Endometrial microvascular endothelial cells (primary cell): Measurements from ENCODE around the gene FBXO8. TPM values are rescaled to one million over a fixed set of nuclear protein-coding genes. Genes with fewer than 3 reads are reported as not detected.
"Not testable (repeated sequence)": the region's sequence is repeated elsewhere in the genome, so short reads cannot be mapped to it uniquely, and the experiment has no call there.

Experiments used
- in situ Hi-C: cut with HindIII; loops from 2 replicates; pipeline ENCODE4 v1.10.0; 2017; ENCODE audit warnings: low sequenced_read_pairs, low pct_unique_long_range_greater_than_20kb; ENCODE audit errors: inconsistent ontology term
- total RNA-seq: library from RNA; depleted of rRNA; stranded (reverse); fragments of >200 nt; gene quantifications from one replicate; pipeline ENCODE4 v1.2.3, GENCODE V29; 2015; ENCODE audit errors: inconsistent ontology term

The FBXO8 gene
- total RNA-seq: 15.1 TPM

- in situ Hi-C loops: no loop called here
These were observed at the start of gene FBXO8, which contains the start of gene CEP44 for GRCh38 chr4:174283507-174284471. FBXO8 (minus strand) TSS chr4:174283667; CDS start chr4:174263092, 20,575 bp downstream. CEP44 (plus strand) TSS chr4:174283911; CDS start chr4:174299122, 15,211 bp downstream.

- in situ Hi-C loops: no loop called here
These were observed 49.5 kb upstream of the FBXO8 start for GRCh38 chr4:174332741-174333493.

GRCh38 chr4:174324725-174325124 is 41.3 kb upstream of the FBXO8 start:
- in situ Hi-C loops: no loop called here

GRCh38 chr4:174324236-174324635 is 40.8 kb upstream of the FBXO8 start:
- in situ Hi-C loops: no loop called here

- in situ Hi-C loops: no loop called here
These were observed 37.2 kb upstream of the FBXO8 start for GRCh38 chr4:174320494-174321199.

- in situ Hi-C loops: no loop called here
These were observed 35.6 kb upstream of the FBXO8 start for GRCh38 chr4:174318829-174319764.

GRCh38 chr4:174317531-174317930 is 34.1 kb upstream of the FBXO8 start:
- in situ Hi-C loops: no loop called here

GRCh38 chr4:174316954-174317353 is 33.5 kb upstream of the FBXO8 start:
- in situ Hi-C loops: no loop called here

- in situ Hi-C loops: no loop called here
These were observed 33.1 kb upstream of the FBXO8 start for GRCh38 chr4:174316546-174316945.

- in situ Hi-C loops: no loop called here
These were observed 31.3 kb upstream of the FBXO8 start for GRCh38 chr4:174314770-174315169.

- in situ Hi-C loops: no loop called here
These were observed 30.8 kb upstream of the FBXO8 start for GRCh38 chr4:174314274-174314673.

- in situ Hi-C loops: no loop called here
These were observed 29.5 kb upstream of the FBXO8 start for GRCh38 chr4:174312993-174313392.

- in situ Hi-C loops: no loop called here
These were observed 24.2 kb upstream of the FBXO8 start for GRCh38 chr4:174307694-174308093.

GRCh38 chr4:174305961-174306360 is 22.5 kb upstream of the FBXO8 start:
- in situ Hi-C loops: no loop called here

GRCh38 chr4:174304664-174305063 is 21.2 kb upstream of the FBXO8 start:
- in situ Hi-C loops: no loop called here

GRCh38 chr4:174303687-174304086 is 20.2 kb upstream of the FBXO8 start:
- in situ Hi-C loops: no loop called here

GRCh38 chr4:174295142-174295541 is 11.7 kb upstream of the FBXO8 start:
- in situ Hi-C loops: not testable (repeated sequence)

GRCh38 chr4:174294641-174295040 is 11.2 kb upstream of the FBXO8 start:
- in situ Hi-C loops: not testable (repeated sequence)
